Neuron (in vitro differentiated cells): ENCODE data around the gene FAM25G.
"Not testable (repeated sequence)": the region's sequence is repeated elsewhere in the genome, so short reads cannot be mapped to it uniquely, and the experiment has no call there.

Experiments used
- H2AFZ ChIP-seq: one replicate; pipeline ENCODE4 v1.6.1; 2013; ENCODE audit warnings: low read depth, mild to moderate bottlenecking, inconsistent platforms, low read length, moderate library complexity
- H3K27me3 ChIP-seq: one replicate; pipeline ENCODE4 v1.6.1; 2013; ENCODE audit warnings: low read length; ENCODE audit not compliant: insufficient read depth
- H3K36me3 ChIP-seq: one replicate; pipeline ENCODE4 v1.6.1; 2013; ENCODE audit warnings: low read length; ENCODE audit not compliant: insufficient read depth
- H3K4me1 ChIP-seq: one replicate; pipeline ENCODE4 v1.6.1; 2013; ENCODE audit warnings: low read length; ENCODE audit not compliant: insufficient read depth
- H3K4me3 ChIP-seq: 2 replicates; pipeline ENCODE4 v1.5.1; 2013; ENCODE audit warnings: mild to moderate bottlenecking, low read length, moderate library complexity
- H3K9me3 ChIP-seq: one replicate; pipeline ENCODE4 v1.6.1; 2013; ENCODE audit warnings: low read length

The FAM25G gene

DNA sequence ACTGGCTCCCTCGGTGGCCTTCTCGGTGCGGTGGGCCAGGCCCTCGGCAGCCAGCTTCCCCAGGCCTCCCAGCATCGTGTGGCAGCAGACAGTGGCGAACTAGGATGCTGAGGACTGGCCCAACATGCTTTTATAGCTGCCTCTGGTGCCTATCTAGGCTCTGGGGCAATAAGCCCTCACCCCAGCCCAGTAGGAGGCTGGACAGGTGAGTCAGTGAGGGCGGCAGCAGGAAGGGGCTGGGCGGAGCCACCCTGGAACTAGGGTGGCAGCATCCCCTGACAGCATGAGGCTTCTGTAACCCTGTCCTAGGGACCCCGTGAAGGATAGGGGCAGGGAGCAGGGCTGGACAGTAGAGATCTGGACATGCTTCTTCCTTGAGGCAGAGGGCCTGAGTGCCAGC, at the start of gene FAM25G:
Gene FAM25G (minus strand): TSS at position 101 of the 400 bp plus-strand sequence. CDS start 26 bp downstream, at position 75.
- H3K4me3 ChIP-seq, H3K4me1 ChIP-seq, H3K36me3 ChIP-seq, H2AFZ ChIP-seq, H3K9me3 ChIP-seq, H3K27me3 ChIP-seq: not testable (repeated sequence)

DNA sequence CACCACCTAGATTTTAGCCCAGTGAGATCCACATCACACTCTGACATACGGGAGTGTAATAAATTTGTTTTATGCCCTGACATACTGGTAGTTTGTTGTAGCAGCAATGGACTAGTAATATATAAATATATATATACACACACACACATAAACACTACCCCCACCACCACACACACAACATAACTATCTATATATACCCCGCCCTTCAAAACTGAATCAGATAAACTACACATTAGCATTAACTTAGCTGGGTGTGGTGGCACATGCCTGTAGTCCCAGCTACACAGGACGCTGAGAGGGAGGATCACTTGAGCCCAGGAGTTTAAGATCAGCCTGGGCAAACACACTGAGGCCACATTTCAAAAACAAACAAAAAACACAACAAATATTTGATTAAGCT, 44.9 kb upstream of the FAM25G start:
- H3K9me3 ChIP-seq, H3K36me3 ChIP-seq, H2AFZ ChIP-seq, H3K4me3 ChIP-seq, H3K4me1 ChIP-seq, H3K27me3 ChIP-seq: not testable (repeated sequence)

DNA sequence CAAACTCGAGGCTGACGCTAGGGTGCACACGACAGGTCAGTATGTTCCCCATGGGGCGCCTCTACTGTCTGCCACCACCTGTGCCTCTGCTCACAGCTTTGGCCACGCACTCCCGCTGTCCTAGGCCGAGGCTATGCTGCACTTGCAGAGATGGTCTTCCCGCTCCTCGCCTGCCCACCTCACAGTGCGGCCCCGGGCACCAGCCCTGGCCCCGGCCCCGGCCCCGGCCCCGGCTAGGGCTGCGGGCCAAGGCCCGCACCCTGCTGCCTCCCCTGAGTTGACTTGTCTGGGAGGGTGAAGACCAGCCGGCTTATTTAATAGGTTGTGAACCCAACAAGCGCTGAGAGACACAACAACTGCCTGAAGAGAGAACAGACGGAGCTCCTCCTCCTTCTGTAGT, 32.0 kb upstream of the FAM25G start, which contains the start of gene AGAP9:
Gene AGAP9 (minus strand): TSS at position 164 of the 400 bp plus-strand sequence. CDS start 112 bp downstream, at position 52.
- not testable (repeated sequence) for H3K4me1 ChIP-seq, H2AFZ ChIP-seq, H3K36me3 ChIP-seq, H3K27me3 ChIP-seq, H3K4me3 ChIP-seq, H3K9me3 ChIP-seq

DNA sequence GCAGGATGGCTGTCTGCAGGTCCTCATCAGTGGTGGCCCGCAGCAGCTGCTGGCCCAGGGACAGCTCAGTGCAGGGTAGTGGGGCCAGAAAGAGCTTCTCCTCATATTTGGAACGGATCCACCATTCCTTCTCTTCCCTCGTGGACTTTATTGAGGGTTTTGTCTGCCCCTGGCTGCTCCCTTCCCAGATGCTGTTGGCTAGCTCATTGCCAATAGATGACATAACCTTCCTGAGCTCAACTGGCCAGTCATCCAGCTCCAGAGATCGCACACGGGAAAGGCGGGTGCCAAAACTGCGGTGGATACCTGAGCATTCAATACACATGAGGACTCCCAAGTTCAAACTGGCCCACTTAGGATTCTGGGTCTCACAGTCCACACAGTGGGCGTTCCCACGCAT, 10.8 kb upstream of the FAM25G start:
- not testable (repeated sequence) for H3K9me3 ChIP-seq, H3K4me1 ChIP-seq, H3K27me3 ChIP-seq, H3K36me3 ChIP-seq, H2AFZ ChIP-seq, H3K4me3 ChIP-seq

DNA sequence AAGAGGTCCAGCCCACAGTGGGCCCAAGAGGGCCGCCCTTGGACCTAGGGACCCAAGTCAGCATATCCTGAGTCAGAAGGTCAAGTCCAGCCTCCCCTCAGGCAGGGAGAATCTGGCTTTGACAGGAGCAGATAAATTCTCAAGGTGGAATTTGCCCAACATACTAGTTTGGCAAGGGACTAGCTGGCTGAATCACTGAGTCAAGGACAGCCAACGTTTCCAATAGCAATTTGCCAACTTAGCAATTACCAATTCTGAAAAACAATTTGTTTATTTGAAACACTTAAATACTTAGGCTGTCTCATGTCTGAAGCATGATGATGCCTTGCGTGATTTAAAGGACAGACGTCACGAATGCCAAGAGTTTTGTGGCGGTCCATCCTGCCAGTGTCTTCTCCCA, 2.7 kb upstream of the FAM25G start:
- H2AFZ ChIP-seq, H3K4me3 ChIP-seq, H3K36me3 ChIP-seq, H3K27me3 ChIP-seq, H3K9me3 ChIP-seq, H3K4me1 ChIP-seq: not testable (repeated sequence)

DNA sequence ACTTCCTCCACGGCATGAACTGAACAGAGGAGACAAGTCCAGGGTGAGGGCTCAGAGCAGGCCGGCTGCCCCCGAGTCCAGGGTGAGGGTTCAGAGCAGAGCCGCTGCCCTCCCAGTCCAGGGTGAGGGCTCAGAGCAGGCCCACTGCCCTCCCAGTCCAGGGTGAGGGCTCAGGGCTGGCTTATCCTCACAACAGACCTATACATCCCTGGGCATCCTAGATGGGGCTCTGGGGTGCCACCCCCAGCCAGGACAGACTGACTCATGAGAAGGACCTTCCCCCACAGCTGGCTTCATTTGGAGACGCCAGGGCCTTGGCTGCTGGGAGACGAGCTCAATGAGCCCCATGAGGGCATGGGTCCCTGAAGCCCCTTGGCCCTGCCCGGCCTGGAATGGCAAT, 1.9 kb downstream of the FAM25G start:
- not testable (repeated sequence) for H3K36me3 ChIP-seq

DNA sequence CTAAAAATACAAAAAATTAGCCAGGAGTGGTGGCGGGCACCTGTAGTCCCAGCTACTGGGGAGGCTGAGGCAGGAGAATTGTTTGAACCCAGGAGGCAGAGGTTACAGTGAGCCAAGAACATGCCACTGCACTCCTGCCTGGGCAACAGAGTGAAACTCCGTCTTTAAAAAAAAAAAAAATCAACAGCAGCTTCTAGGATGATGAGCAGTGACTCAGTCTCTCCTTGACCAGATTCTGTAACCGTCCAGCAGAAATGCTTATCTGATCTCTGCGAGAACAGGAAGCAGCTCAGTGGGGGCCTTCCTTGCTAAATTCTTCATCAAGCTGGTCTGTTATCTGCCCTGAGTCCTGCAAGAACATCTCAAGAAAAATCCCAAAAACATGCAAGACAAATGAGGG, 5.6 kb downstream of the FAM25G start:
- H3K9me3 ChIP-seq, H3K4me1 ChIP-seq, H2AFZ ChIP-seq, H3K27me3 ChIP-seq, H3K36me3 ChIP-seq, H3K4me3 ChIP-seq: not testable (repeated sequence)

More for the DNA sequence above, 1.9 kb downstream of the FAM25G start:
- H3K9me3 ChIP-seq, H3K4me1 ChIP-seq, H3K27me3 ChIP-seq, H2AFZ ChIP-seq, H3K4me3 ChIP-seq: not testable (repeated sequence)

DNA sequence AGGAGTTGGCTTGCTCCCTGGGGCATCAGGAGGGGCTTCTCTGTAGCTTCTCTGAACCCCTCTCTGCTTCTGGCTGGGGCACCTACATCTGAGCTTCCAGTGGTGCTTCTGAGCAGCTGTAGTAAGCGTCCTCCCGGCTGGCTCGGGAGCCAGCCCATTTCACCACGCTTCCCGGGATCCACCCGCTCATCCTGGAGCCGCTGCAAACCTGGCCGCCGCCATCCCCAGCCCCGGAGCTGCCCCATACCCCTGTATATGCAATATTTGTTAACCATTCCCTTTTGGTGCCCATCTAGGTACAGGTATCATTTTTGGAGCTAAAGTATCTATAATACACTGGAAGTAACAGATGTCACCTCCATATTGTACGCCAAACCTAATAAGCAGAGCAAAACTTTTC, 6.7 kb downstream of the FAM25G start:
- H3K4me3 ChIP-seq, H3K9me3 ChIP-seq, H3K36me3 ChIP-seq, H2AFZ ChIP-seq, H3K4me1 ChIP-seq, H3K27me3 ChIP-seq: not testable (repeated sequence)

DNA sequence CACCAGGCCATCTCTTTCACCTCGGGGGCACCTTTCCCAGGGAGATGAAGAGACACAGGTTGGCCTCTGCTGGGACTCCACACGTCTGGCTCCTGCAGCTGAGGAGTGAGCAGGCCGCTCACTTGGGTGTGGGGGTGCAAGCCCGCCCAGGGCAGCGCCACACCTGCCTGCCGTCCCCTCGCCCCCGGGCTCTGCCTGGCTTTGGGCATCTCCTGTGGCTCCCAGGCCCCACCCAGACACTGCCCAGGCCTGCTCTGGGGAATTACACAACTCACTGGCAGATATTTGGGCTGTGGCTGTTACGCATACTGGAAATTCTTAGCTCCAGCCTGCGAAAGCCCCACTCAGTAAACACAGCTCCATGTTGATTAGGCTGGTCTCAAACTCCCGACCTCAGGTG, 7.6 kb downstream of the FAM25G start, which contains the start of gene ANXA8:
Gene ANXA8 (minus strand): TSS at position 193 of the 400 bp plus-strand sequence. CDS start 182 bp downstream, at position 11.
- not testable (repeated sequence) for H3K27me3 ChIP-seq, H3K9me3 ChIP-seq, H3K4me3 ChIP-seq, H3K36me3 ChIP-seq, H2AFZ ChIP-seq, H3K4me1 ChIP-seq

DNA sequence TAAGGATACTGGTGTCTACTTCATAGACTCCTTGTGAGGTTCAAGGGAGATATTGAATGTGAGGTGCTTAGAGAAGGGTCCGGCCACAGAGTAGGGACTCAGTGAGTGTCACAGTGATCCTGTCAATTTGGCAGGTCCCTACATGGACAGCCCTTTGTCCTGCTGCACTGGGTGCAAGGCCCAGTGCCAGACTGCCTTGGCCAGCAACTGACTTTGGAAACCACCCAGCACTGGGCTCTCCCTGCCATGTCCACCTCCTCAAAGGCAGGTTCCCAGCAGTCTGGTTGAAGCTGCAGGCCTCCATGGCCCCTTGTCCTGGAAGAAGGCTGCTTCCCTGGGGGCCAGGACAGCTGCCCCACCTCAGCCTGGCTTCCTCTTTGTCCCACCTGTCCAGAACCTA, 9.1 kb downstream of the FAM25G start:
- H3K4me1 ChIP-seq, H3K27me3 ChIP-seq, H3K9me3 ChIP-seq, H3K4me3 ChIP-seq, H2AFZ ChIP-seq, H3K36me3 ChIP-seq: not testable (repeated sequence)

DNA sequence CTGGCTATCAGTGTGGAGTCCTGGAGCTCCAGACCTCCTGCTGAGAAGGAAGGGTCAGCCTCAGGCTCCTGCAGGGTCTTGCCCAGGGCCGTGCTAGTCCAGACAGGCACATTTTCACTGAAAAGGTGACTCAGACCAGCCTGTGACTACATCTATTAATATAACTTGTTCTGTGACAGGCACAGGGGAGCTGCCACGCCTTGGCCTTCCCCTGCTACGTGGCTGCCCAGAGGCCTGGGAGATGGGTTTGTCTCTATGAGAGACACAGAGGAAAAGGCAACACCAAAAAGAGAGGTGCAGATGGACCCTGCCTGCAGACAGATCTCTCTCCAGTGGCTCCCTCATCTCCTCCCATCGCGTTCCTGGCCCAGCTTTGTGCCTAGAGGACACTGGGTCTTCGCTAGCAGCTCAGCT, 9.7 kb downstream of the FAM25G start:
- not testable (repeated sequence) for H3K4me1 ChIP-seq, H2AFZ ChIP-seq, H3K9me3 ChIP-seq, H3K27me3 ChIP-seq, H3K4me3 ChIP-seq, H3K36me3 ChIP-seq

DNA sequence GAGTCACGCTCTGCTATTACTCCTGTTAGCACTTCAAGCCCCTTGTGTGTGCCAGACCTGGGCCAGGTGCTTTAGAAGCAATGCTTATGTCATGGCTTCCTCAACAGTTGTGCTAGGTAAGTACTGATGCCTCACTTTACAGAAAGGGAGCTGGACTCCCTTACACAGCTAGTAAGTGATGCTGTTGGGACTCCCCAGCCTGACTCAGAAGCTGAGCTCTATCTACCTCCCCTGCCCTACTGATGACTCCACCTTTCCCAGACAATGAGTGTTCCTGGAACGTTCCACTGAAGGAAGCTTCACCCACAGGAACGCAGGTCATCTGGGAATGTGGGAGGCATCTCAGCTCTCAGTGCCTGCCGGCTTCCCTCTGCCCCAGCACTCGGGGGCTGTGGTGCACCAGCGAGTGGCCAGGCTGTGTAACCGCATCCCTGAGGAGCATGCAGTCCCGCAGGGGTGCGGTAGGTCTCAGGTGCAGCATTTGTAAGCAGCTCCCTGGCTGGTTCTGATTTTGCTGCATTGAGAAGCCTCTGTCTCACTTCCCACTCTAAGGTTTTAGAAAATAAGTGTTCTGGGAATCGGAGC, 10.2 kb downstream of the FAM25G start:
- not testable (repeated sequence) for H2AFZ ChIP-seq, H3K9me3 ChIP-seq, H3K4me1 ChIP-seq, H3K27me3 ChIP-seq, H3K4me3 ChIP-seq, H3K36me3 ChIP-seq

DNA sequence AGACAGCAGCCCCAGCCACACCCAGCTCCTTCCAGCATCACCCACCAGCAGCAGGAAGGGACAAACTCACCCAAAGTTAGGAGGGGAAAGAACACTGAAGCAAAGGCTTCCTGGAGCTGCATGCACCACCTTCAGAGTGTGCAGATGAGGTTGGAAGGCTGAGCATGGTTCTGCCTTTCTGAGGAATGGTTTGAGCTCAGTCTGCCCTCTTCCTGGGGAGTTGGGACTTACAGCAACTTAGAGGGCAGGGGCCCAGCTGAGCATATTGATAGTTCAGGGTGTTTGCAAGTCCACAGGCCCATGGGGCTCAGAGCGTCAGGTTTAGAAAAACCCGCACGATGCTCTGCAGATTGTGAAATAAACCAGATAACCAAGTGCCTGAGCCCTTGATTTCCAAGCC, 11.4 kb downstream of the FAM25G start:
- not testable (repeated sequence) for H3K4me3 ChIP-seq, H2AFZ ChIP-seq, H3K27me3 ChIP-seq, H3K9me3 ChIP-seq, H3K36me3 ChIP-seq, H3K4me1 ChIP-seq

DNA sequence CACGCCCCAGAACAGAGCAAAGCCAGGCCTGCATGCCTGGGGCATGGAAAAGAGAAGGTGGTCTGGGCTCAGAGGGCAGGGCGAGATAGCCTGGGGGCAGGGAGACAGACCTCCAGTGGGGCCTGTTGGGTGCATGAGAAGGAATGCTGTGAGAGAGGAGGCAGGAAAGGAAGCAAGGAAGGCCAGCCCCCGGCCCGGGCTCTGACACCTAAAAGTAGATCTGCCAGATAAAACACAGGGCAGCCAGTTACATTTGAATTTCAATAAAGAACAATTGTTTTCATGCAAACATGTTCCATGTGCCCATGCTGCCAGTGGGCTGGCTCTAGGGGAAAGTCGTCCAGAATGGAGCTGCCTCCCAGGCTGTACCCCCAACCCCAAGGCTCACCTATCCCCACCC, 13.4 kb downstream of the FAM25G start:
- H2AFZ ChIP-seq, H3K36me3 ChIP-seq, H3K4me1 ChIP-seq, H3K9me3 ChIP-seq, H3K4me3 ChIP-seq, H3K27me3 ChIP-seq: not testable (repeated sequence)
